C4-2B (cell line): ENCODE results near the gene RPRD1B.

Experiments
- CTCF ChIP-seq: fragments of 450-650 bp; conservative IDR thresholded peaks from 2 replicates; pipeline ENCODE4 v1.5.1; 2017; ENCODE audit warnings: mild to moderate bottlenecking
- ZFX ChIP-seq: fragments of 450-650 bp; IDR thresholded peaks from 2 replicates; pipeline ENCODE4 v1.6.1; 2017

- no peak for TF ChIP-seq CTCF
- no peak for TF ChIP-seq ZFX
These were observed 82.3 kb downstream of the RPRD1B start for GRCh38 chr20:38115896-38116295.
